K562 (cell line): ENCODE results near the gene KCNV2.

ENCODE experiments used
- CBFB ChIP-seq: sonication (generic); formaldehyde crosslinking; IDR thresholded peaks from 2 replicates; pipeline ENCODE4 v1.4.0; 2020; ENCODE audit warnings: mild to moderate bottlenecking, missing genetic modification reagents
- CHD2 ChIP-seq: IDR thresholded peaks from 2 replicates; pipeline ENCODE4 v1.6.1; 2011; ENCODE audit warnings: low read depth, low read length
- MEF2D ChIP-seq: conservative IDR thresholded peaks from 2 replicates; pipeline ENCODE4 v1.6.1; 2016; ENCODE audit warnings: low read depth, missing genetic modification characterization, missing compliant biosample characterization
- TAF15 ChIP-seq: fragments of 200-400 bp; formaldehyde crosslinking; IDR thresholded peaks from 2 replicates; pipeline ENCODE4 v1.6.1; 2017; ENCODE audit warnings: mild to moderate bottlenecking, low read depth, low read length, moderate library complexity
- XRCC5 ChIP-seq: fragments of 200-400 bp; formaldehyde crosslinking; IDR thresholded peaks from 2 replicates; pipeline ENCODE4 v1.6.1; 2017; ENCODE audit warnings: low read depth, mild to moderate bottlenecking, low read length
- ZFP36 ChIP-seq: fragments of 150-350 bp; IDR thresholded peaks from 2 replicates; pipeline ENCODE4 v1.6.1; 2018; ENCODE audit warnings: low read length, low read depth; ENCODE audit not compliant: partially characterized antibody
- ZHX1 ChIP-seq: fragments of 150-350 bp; conservative IDR thresholded peaks from 2 replicates; pipeline ENCODE4 v1.6.1; 2014; ENCODE audit warnings: low read length

GRCh38 chr9:2718001-2718697 is 839 bp downstream of the KCNV2 start:
- TF ChIP-seq CHD2, result no peak
- TF ChIP-seq TAF15, result no peak
- TF ChIP-seq MEF2D, result no peak
- no peak for TF ChIP-seq CBFB
- no peak for TF ChIP-seq ZHX1
- TF ChIP-seq ZFP36, result no peak
- TF ChIP-seq XRCC5, result no peak
